ENCODE results near the gene AWAT2.

The AWAT2 gene, protein sequence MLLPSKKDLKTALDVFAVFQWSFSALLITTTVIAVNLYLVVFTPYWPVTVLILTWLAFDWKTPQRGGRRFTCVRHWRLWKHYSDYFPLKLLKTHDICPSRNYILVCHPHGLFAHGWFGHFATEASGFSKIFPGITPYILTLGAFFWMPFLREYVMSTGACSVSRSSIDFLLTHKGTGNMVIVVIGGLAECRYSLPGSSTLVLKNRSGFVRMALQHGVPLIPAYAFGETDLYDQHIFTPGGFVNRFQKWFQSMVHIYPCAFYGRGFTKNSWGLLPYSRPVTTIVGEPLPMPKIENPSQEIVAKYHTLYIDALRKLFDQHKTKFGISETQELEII

DNA sequence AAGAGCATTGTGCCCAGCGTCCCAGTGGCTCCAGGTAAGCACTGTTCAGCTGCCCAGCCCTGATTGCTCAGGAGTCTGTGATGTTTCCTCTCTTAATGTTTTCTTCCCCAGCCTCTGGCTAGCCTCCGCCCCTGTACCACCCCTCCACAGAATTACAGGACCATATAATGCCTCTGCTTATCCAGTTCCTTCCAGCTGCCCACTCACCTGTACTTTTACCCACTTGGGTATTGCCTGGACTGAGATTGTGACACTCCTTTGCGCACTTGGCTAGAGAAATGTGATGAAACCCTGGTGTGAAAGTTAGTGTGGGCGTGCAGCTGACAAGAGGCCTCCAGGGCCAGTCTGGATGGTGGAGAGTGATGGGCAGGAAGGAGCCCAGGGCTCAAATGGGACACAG, at the start of gene AWAT2:
TSS of gene AWAT2 (minus strand) at position 14 of the 400 bp plus-strand sequence. CDS start at position 8, 6 bp downstream.
- DNase-seq, result no peak

DNA sequence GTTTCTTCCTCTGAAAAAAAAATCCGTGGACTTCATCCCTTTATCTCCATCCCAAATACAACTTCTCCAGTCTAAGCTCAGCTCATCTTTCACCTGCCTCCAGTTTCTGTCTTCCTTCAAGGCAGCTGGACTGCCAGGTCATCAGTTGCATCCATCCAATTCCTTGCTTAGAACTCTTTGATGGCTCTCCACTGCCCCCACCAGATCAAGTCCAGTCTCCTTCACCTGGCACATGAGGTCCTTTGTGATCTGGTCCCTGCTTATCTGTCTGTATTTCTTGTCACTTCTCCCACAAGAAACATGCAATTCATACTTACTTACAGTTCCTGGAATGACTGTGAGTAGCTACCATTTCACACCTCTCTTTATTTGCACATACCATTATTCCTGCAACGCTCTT, 46.3 kb upstream of the AWAT2 start:
- no peak for DNase-seq

DNA sequence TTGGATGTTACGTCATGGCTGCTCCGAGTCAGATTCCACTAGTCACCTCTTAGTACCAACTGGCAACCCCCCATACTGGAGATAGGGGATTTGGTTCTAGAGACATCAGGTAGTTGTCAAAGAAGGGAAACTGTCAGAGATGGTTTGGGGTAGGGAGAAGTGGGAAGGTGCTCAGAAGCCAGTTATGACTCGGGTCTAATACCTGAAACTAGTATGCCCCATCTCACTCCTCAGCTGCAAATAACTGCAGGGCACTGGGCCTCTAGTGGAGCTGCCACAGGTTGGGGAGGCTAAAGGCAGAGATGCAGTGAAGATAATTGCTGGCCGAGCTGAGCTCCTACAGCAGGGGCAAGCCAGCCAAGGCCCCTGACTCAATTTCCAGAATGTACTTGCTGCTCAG, 42.5 kb upstream of the AWAT2 start:
- DNase-seq, result no peak

DNA sequence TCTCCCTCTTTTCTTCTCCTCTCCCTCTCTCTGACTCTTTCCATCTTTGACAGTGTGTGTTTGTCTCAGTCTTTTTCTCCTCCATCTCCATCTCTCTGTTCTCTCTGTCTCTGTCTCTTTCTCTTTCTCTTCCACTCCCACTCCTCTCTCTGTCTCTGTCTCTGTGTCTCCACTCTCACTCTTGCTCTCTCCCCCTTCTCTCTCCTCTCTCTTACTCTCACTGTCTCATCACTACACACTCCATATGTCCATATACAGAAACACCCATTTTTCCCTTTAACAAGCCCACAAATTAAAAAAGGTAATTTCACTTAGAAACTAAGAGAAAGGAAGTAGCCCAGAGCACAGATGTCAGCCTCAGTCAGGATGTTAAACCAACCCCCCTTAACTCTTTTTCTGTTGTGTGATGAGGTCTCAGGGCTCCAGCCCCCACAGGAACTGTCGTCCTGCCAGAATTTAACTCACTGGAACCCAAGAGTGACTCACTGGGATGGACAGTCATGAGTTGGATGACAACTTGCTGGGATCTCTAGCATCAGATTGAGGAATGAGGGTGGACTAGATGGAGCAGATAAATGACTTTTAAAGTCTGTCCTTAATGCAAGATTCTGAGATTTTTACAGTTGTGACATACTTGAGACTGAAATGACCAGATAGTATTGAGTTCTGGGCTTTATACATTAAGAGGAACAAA, 40.0 kb upstream of the AWAT2 start:
- no peak for DNase-seq

DNA sequence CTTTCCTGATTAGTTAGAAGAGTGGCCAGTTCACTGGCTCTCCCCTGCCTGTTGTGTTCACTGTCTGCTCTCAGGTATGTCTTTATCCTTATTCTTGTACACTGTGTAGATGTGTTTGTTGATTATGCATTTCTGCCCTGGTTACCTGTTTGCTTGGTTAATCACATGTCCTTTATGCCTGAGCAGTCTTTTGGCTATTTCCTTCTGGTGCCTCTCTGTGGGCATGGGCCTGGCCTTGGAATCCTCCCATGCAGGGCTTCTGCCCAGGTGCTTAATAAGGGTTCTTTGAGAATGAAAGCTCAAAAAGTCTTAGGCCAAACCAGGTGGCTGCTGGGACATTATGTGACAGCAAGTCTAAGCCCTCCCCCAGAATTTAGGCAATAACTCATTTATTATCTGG, 39.0 kb upstream of the AWAT2 start:
- DNase-seq, result no peak

DNA sequence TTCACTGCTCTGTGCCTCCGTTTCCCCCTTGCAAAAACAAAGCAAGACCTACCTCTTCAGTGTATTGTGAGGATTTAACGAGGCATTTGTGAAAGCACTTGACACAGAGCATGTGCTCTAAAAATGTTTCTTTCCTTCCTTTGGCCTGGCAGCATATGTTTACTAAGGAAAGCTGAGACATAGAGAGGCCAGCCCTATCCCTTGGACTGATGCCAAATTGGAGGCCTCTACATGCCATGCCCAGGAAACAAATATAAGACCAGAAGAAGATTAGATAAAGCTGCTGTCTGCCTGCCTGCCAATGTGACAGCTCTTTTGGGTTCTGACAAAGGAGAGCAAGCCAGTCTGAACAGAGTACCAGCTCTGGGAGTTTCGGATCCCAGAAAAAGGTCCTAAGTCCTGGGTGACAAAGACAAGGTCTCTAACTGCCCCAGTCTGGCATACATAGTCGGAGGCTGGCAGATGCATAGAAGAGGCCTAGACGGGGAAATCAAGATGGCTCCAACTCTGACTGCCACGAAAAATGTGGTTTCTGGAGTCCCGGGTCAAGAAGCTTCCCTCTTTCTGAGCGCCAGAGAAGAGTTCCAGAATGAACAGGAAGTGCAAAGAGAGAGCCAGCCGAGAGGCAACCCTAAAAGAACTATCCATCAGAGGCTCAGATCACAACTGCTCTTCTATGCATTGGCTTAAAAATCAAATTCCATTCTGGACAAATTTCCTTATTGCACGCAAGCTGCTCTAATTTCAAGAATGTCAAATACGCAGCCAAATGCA, 38.3 kb upstream of the AWAT2 start:
- no peak for DNase-seq

DNA sequence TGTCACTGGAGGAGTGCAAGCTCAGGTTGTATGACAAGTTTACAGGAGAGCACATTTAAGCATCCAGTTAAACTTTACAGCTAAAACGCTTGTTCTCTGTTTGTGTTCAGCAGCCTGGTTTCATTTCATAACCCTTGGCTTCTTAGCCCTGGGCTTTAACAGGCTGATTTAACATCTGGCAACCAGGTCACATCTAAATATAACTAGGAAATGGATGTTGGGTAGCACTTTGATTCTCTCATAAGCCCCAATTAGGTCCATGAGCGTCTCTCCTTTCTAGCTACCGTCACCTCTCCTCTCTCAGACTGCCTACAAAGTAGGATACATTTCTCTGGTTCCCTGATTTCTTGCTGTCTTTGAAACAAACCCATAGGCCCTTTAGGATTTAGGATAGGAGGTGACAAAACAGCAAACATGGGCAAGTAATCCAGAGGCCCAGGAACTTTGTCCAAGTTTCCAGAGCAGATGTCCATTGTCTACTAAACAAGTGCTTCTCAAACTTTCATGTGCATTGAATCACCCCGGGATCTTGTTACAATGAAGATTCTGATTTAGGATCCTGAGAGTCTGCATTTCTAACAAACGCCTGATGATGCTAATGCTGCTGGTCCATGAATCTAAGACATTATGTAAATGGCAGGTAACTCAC, 35.0 kb upstream of the AWAT2 start:
- DNase-seq, result no peak

DNA sequence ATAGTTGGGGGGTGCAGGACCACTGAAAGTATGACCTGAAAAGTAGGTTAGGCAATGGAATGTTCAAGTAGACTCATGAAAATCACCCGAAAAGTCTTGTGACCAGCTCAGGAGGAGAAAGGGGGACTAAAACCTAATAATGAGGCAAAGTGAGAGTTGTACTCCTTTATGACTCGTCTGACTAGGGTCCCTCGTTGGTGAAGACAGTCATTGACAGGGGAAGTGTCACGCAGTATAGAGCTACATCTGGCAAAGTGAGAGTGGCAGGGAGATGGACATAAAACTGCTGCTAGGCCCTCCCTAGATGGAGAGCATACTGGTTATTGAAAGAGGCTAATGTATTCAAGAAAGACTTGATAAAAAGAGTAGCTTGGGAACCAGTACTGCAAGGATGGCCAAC, 33.0 kb upstream of the AWAT2 start:
- no peak for DNase-seq

DNA sequence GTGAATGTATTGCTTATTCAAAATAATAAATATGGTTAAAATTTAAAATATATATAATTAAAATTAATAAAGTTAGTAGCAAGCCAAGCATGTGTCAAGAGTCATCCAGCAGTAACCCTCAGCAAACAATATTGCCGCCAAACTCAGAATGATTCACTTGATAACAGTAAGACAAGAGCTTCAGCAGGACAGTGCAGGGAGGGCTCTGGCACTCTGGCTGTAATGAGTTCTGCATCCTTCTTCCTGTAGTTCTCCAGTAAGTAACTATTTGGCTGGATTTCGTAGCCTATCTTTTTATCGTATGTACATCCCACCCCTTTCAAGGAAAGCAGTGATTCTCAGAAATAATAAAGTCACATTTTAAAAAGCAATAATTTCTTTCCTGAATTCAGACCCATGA, 30.1 kb upstream of the AWAT2 start:
- no peak for DNase-seq

DNA sequence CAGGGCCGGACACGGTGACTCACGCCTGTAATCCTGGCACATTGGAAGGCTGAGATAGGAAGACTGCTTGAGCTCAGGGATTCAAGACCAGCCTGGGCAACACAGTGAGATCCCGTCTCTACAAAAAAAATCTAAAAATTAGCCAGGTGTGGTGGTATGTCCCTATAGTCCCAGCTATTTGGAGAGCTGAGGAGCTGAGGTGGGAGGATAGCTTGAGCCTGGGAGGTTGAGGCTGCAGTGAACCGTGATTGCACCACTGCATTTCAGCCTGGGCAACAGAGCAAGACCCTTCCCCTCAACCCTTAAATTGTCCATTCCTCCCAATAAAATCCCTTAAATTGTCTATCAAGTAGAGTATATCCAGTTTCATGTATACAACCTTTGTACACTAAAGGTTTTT, 29.6 kb upstream of the AWAT2 start:
- no peak for DNase-seq

DNA sequence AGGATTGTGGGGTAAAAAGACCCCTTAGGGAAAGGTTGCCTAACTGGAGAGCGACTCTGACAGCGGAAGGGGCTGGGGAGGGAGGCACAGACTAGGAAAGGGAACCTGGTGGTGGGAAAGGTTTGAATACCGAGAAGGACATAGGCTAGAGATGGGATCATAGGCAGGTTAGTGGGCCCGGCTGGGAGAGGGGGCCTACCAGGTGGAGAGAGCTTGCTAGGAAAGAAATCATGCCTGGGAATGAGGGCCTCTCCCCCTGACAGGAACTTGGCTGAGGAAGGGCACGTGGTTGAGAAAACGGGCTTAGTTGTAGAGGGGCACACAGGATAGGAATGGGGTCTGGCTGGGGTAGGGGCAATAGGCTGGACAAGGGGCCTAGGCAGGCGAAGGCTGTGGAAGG, 16.9 kb upstream of the AWAT2 start:
- DNase-seq, result no peak

DNA sequence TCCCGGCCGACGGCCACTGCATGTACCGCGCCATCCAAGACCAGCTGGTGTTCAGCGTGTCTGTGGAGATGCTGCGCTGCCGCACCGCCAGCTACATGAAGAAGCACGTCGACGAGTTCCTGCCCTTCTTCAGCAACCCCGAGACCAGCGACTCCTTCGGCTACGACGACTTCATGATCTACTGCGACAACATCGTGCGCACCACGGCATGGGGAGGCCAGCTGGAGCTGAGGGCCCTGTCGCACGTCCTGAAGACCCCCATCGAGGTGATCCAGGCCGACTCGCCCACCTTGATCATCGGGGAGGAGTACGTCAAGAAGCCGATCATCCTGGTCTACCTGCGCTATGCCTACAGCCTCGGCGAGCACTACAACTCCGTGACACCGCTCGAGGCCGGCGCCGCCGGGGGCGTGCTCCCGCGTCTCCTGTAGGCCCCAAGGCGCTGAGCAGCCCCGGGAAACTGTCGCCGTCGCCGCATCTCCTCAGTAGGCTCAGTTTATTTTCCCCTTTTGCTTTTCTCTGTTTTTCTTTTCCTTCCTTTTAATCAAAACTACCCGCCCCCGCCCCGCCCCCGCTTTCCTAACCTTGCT, 13.3 kb upstream of the AWAT2 start:
- DNase-seq, result no peak

DNA sequence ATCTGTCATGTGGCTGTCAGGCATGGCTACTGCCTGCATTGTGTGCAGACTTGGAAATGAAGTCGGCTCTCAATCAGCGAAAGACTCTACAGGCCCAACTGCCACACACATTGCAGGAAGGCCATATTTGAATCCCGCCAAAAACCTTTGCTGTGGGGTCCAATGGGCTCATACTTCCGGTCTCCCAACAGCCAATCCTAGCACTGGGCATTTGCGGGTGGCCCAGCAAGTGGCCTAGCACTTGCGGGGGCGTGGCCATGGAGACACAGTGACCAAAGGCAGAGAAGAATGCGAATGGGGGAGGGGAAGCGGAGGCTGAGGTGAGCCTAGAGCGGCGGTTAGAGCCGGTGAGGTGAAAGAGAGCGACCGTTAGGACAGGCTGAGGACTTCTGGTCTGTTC, 12.3 kb upstream of the AWAT2 start, which contains the start of gene OTUD6A:
TSS of gene OTUD6A (plus strand) at position 382 of the 400 bp plus-strand sequence. CDS start 68 bp downstream, outside the sequence.
- no peak for DNase-seq

DNA sequence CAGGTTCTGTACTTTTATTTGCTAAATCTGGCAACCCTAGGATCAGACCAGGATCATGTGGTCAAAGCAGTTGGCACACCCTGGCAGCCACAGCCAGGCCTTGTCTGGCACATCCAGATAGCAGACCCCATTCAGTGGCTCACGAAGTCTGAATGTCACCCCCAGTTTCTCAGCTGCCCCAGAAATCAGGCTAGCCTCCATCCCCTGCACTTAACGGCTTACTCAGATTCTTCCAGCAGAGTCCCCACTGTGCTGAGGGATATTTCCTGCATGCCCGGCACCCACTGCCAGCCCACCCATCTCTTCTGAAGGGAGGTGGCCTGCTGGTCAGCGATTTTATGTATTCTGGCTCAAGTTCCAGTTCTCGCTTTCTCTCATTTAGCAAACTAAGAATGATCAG, 4.7 kb upstream of the AWAT2 start:
- no peak for DNase-seq

DNA sequence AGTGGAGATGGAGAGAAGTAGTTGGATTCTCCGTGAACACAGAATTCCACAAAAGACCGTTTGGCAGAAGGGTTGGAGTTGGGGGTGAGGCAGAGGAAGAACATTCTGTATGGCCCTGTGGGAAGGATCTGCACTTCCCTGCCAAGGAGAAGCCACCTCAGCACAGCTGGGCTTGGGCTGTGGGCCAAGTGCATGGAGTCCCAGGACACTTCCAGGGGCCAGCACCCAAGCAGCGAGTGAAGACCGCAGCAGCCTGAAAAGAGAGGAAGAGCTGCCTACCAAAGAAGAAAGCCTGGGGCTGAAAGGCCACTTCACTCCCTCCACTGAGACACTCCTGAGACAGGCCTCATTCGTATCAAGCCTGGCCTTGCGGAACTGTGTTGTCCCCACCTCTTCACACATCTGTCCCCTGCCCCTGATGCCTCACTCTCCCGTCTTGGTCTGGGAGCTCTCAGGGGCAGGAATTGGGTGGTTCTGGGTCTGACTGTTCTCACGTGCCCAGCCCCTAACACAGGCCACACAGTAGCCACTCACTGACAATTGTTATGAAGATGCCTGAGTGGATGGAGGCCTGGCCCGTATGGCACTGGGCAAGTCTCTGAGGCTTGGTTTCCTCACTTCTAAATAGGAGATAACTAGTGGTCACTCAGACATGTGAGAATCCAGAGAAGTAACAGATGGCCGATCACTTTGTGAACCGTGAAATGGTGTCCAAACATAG, 3.3 kb upstream of the AWAT2 start:
- DNase-seq, result no peak

DNA sequence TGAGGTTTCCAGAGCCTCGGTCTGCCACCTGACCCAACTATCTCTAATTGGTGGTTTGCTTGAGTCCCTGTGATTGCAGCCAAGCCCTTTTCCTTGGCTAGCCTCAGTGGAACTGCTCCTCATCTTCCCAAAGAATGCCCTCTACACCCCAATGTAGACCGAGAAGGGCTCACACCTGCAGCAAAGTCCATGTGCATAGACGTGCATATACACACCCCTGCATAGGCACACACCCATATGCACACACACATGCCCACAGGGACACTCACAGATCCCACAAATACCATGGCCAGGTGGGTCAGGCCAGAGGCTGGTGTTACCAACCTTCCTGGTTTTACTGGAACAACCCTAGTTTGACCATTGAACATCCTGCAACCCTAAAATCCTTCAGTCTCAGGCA, 332 bp downstream of the AWAT2 start:
- DNase-seq, result no peak

DNA sequence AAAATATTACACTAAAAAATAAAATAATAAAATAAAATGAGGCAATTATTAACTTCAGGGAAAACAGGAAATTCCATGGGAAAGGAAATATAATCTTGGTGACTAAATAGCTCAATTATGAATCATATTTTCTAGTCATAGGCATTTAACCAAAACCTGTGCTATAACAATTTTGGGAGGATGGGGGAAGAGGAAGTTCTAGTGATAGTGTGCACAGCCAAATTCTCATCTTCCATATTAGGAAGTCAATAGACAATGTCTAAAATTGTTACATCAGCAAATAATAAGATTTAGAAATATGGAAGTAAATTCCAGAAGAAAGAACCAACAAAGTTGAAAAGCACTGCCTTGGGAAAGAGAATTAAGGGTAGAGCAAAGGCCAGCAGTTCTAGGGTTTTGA, 2.8 kb downstream of the AWAT2 start:
- DNase-seq, result no peak

DNA sequence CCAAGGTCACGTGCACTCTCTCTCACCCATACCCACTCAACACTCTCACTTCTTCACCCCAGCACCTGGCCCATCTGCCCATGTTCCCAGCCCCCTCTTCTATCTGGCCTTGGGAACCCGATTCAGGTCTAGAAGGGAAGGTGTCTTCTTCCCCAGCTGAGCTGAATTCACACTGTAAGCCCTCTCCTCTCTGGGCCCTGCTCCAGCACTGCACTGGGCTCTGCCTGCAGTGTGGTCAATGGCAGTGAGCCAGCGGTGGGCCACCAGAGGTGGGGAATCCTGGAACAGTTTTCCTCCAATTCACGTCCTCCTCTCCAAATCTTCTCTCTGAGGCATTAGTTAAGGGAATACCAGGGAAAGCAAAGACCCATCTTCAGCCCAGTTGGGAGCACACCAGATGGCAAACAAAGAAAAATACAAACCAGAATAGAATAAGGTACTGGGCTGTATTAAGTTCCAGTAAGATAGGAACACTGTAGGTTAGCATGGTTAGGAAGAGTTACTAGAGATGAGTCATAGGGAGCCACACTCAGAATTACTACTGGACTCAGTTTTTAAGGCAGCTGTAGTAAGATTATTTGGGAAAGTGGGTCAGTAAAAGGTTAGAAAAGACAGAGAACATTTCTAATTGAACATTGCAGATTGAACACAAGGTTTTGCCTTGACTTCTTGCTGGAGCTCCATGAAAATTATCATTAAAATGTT, 5.0 kb downstream of the AWAT2 start:
- no peak for DNase-seq

DNA sequence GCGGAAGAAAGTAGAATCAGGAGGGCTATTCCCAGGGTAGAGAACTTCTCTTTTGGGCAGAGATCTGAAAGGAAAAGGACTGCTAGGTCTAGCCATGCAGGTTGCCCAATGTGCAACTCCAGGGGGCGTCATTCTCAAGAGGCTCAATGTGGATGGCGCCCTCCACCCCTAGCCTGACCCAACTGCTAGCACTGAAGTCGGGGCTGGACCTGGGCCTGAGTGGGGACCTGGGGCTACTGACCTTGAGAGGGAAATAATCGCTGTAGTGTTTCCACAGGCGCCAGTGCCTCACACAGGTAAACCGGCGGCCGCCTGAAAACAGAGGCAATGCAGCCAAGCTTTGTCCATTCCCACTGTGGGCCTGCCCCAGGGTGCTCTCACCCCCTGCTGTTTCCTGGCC, 6.1 kb downstream of the AWAT2 start:
- no peak for DNase-seq

DNA sequence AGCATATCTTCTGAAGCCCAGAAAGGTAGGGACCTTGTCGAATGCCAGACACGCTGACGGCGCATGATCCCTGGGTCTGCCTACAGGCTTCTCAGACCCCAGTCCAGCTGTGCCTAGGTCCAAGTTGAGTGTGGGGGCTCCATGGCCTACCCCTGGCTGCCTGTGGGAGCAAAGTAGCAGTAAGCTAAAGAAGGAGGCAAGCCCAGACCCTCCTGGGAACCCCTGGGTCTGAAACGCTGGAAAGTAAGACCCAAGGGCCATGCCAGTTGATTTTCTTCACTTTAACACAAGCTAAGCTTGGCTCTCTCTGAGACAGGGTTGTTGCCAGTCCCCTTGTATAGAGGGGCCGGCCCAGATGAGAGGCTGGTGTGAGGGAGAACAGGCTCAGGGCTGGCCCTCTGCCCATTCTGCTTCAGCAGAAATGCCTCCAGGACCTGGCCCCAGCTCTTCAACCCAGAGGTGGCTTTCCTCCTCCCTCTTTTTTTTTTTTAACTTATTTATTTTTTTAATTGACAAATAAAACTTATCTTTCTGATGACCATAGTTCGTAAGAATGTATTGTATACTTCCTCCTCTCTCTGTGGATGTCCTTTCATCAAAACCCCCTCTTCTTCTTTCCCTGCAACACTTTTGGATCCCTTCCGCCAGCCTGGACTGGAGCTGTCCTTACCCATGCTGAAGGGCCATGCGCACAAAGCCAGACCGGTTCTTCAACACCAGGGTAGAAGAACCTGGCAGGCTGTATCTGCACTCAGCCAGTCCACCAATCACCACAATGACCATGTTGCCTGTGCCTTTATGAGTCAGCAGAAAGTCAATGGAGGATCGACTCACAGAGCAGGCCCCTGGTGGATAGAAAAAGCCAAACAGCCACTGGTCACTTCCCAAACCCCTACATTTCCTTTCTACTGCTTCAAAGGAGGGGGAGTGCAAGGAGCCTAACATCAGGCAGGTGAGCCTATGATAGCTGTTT, 7.1 kb downstream of the AWAT2 start:
- no peak for DNase-seq

Data from COR-L47 (cell line).